Measurements from ENCODE around the gene CRYGC.

- TF ChIP-seq, protein P1, sequence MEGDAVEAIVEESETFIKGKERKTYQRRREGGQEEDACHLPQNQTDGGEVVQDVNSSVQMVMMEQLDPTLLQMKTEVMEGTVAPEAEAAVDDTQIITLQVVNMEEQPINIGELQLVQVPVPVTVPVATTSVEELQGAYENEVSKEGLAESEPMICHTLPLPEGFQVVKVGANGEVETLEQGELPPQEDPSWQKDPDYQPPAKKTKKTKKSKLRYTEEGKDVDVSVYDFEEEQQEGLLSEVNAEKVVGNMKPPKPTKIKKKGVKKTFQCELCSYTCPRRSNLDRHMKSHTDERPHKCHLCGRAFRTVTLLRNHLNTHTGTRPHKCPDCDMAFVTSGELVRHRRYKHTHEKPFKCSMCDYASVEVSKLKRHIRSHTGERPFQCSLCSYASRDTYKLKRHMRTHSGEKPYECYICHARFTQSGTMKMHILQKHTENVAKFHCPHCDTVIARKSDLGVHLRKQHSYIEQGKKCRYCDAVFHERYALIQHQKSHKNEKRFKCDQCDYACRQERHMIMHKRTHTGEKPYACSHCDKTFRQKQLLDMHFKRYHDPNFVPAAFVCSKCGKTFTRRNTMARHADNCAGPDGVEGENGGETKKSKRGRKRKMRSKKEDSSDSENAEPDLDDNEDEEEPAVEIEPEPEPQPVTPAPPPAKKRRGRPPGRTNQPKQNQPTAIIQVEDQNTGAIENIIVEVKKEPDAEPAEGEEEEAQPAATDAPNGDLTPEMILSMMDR (conservative IDR thresholded peaks at IDR 0.05): no peak
- no peak for TF ChIP-seq ZFX (IDR thresholded peaks at IDR 0.05)
These were observed 42.5 kb upstream of the CRYGC start for GRCh38 chr2:208172125-208172524.

Measured in C4-2B (cell line).